Activated B cell treated with CpG ODN at 0.5 μM for 24 hours (primary cell): ENCODE measurements around the gene TMEM151A. TPM values are rescaled to one million over a fixed set of nuclear protein-coding genes. Genes with fewer than 3 reads are reported as not detected.
"Not testable (repeated sequence)": the region's sequence is repeated elsewhere in the genome, so short reads cannot be mapped to it uniquely, and the experiment has no call there.

ENCODE experiments used
- ATAC-seq: fragments of 200-7000 bp; cut with Tn5 transposase; one replicate; pipeline ENCODE4 v1.10.0; 2021; ENCODE audit warnings: low read depth, mild to moderate bottlenecking, moderate library complexity
- CTCF ChIA-PET: fragments of 350-600 bp; sonication (Branson Sonifier 250); formaldehyde crosslinking; loops from one replicate; lab custom pipeline; 2021; ENCODE audit warnings: antibody characterized with exemption; lab: Charles Lee
- POLR2A ChIA-PET: fragments of 350-600 bp; sonication (Branson Sonifier 250); formaldehyde crosslinking; loops from one replicate; lab custom pipeline; 2021; ENCODE audit warnings: antibody characterized with exemption; lab: Charles Lee
- DNase-seq: peaks from one replicate; pipeline ENCODE4 v3.0.0; 2022
- H3K27ac Mint-ChIP-seq: one replicate; pipeline ENCODE4 v1.8.0; 2020; ENCODE audit warnings: mixed read lengths
- H3K27me3 Mint-ChIP-seq: one replicate; pipeline ENCODE4 v1.8.0; 2021; ENCODE audit warnings: mixed read lengths
- H3K36me3 Mint-ChIP-seq: one replicate; pipeline ENCODE4 v1.8.0; 2021; ENCODE audit warnings: low read depth, mixed read lengths
- H3K4me1 Mint-ChIP-seq: one replicate; pipeline ENCODE4 v1.8.0; 2021; ENCODE audit warnings: mixed read lengths
- H3K4me3 Mint-ChIP-seq: one replicate; pipeline ENCODE4 v1.8.0; 2020; ENCODE audit warnings: mild to moderate bottlenecking, mixed read lengths
- H3K9me3 Mint-ChIP-seq: one replicate; pipeline ENCODE4 v1.8.0; 2020; ENCODE audit warnings: mixed read lengths
- CTCF ChIP-seq: fragments of 200-600 bp; IDR thresholded peaks from one replicate; pipeline ENCODE4 v1.8.0; 2022; ENCODE audit warnings: antibody characterized with exemption, mild to moderate bottlenecking
- intact Hi-C: fragments of 100-400 bp; cut with micrococcal nuclease; formaldehyde crosslinking; loops from one replicate; pipeline ENCODE4 v1.15.1; 2024
- total RNA-seq: library from RNA; stranded (reverse); gene quantifications from 2 replicates; pipeline ENCODE4 v1.2.3, GENCODE V29; 2022

The TMEM151A gene
- total RNA-seq, 1 donor from 2014 or later = not detected

DNA sequence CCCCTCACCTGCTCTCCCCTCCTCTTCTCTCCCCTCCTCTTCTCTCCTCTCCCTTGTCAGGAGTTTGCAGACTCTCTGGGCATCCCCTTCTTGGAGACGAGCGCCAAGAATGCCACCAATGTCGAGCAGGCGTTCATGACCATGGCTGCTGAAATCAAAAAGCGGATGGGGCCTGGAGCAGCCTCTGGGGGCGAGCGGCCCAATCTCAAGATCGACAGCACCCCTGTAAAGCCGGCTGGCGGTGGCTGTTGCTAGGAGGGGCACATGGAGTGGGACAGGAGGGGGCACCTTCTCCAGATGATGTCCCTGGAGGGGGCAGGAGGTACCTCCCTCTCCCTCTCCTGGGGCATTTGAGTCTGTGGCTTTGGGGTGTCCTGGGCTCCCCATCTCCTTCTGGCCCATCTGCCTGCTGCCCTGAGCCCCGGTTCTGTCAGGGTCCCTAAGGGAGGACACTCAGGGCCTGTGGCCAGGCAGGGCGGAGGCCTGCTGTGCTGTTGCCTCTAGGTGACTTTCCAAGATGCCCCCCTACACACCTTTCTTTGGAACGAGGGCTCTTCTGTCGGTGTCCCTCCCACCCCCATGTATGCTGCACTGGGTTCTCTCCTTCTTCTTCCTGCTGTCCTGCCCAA, 15.6 kb upstream of the TMEM151A start:
- no peak for DNase-seq
- Mint-ChIP-seq H3K27ac (no peak overlapping the region), H3K27me3 (no peaks in the 10 kb centered on the region), H3K4me3 (no peak overlapping the region), H3K4me1 (peaks cover 20% of the 10 kb centered on the region), H3K36me3 (peaks cover 52% of the 10 kb centered on the region), H3K9me3 (no peaks in the 10 kb centered on the region)
- no peak for ATAC-seq
- ChIA-PET CTCF (no interaction called here), POLR2A (no interaction called here)
- intact Hi-C loops = no loop called here
- no peak for TF ChIP-seq CTCF

GRCh38 chr11:66276619-66277018, 15.1 kb upstream of the TMEM151A start:
- peaks cover 51% of the 10 kb centered on the region for H3K36me3 Mint-ChIP-seq
- DNase-seq, ATAC-seq, H3K9me3 Mint-ChIP-seq, H3K27me3 Mint-ChIP-seq, H3K4me3 Mint-ChIP-seq, CTCF ChIA-PET, intact Hi-C loops, H3K27ac Mint-ChIP-seq: not testable (repeated sequence)
- peaks cover 25% of the 10 kb centered on the region for H3K4me1 Mint-ChIP-seq
- POLR2A ChIA-PET = interaction anchor here (1.3 to 1.5 kb wide), 3 partner anchors 8 to 12 kb away, joined by 4 to 9 read pairs (median 8); partner anchors contain the start of gene YIF1A

DNA sequence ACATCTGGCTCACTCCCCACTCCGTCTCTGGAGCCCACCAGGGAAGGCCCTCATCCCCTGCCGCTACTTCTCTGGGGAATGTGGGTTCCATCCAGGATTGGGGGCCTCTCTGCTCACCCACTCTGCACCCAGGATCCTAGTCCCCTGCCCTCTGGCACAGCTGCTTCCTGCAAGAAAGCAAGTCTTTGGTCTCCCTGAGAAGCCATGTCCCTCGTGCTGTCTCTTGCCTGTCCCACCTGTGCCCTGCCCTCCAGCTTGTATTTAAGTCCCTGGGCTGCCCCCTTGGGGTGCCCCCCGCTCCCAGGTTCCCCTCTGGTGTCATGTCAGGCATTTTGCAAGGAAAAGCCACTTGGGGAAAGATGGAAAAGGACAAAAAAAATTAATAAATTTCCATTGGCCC, 14.6 kb upstream of the TMEM151A start:
- POLR2A ChIA-PET = interaction anchor here (0.6 to 1.5 kb wide), 4 partner anchors 8 to 1329 kb away, joined by 4 to 9 read pairs (median 7); partner anchors contain the start of gene YIF1A
- ATAC-seq, H3K4me3 Mint-ChIP-seq, CTCF ChIA-PET, H3K27me3 Mint-ChIP-seq, DNase-seq, intact Hi-C loops, H3K27ac Mint-ChIP-seq, H3K9me3 Mint-ChIP-seq: not testable (repeated sequence)
- peaks cover 47% of the 10 kb centered on the region for H3K36me3 Mint-ChIP-seq
- peaks cover 27% of the 10 kb centered on the region for H3K4me1 Mint-ChIP-seq

DNA sequence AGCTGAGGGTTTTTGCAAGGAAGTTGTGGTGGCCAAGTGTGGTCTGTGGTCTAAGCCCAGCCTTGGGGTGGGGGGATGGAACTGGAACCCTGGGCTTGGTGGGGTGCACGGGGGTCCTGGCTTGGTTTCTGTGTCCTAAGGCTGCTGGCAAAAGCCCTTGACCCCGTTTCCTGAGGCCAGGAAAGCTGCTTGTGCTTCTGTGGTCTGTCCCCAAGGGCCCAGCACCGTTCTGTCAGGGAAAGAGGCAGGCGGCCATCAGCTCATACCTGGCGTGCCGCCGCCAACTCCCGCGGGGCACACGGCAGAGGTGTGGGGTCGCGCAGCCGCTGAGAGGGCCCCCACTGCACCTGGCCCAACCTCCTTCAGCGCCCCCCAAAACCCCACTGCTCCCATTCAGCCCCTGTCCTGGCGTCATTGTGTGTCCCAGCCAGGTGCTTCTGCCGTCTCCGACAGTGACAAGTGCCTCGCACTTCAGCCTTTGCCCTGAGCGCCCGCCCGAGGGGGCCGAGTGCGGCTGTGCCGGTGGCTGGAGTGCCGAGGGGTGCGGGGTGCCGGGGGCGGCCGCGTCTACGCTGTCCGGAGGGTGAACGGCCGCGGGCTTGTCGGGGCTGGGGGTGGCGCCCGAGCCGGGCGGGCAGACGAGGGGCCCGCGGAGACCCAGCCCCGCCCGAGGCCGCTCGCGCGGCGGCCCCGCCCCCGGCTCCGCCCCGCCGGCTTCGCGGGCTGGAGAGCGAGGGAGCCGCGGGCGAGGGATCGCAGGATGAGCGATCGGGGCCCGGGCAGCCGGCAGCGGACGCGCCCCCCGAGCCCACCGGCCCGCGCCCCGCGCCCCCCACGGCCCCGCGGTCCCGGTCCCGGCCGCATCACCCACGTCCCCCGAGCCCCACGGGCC, 14.0 kb upstream of the TMEM151A start, which contains the start of gene CNIH2:
TSS of gene CNIH2 (plus strand) at position 705 of the 892 bp plus-strand sequence. CDS start 282 bp downstream, outside the sequence.
- H3K4me1 Mint-ChIP-seq = peaks cover 34% of the 10 kb centered on the region
- CTCF ChIA-PET = no interaction called here

DNA sequence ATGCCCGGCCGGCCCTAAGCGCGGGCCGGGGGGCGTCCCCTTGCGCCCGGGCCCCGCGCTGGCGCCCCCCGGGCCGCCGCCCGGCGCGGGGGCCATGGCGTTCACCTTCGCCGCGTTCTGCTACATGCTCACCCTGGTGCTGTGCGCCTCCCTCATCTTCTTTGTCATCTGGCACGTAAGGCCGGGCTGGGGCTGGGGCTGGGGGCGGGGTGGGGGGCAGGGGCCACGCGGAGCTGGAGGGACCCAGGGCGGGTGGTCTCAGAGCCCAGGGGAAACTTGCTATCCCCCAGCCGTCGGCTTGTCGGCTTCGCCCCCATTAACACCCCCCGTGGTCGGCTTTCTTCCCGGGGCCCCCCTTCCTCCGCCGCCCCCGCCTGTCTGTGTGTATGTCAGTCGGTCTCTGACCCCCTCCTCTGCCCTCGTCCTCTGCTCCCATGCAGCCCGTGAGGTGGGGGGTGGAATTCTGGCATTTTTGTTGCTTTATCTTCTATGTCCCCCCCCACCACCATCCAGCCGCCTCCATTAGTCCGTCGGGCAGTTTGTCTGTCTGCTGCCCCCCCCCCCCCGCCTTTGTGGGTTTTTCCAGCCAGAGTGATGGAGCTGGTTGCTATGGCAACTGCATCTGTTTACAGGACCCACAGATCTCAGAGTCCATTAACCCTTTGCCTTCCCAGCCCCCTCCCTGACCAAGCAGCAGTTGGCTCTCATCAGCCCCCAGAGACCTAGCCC, 13.2 kb upstream of the TMEM151A start:
- Mint-ChIP-seq H3K9me3 (no peaks in the 10 kb centered on the region), H3K4me3 (peak overlapping the region; percentile 53), H3K27ac (no peak overlapping the region), H3K4me1 (peaks cover 39% of the 10 kb centered on the region), H3K36me3 (peaks cover 32% of the 10 kb centered on the region), H3K27me3 (no peaks in the 10 kb centered on the region)
- ChIA-PET CTCF (interaction anchor here (0.6 kb wide), 1 partner anchor 708 kb away, joined by 3 read pairs; the partner anchor contains the start of gene ZNRD2), POLR2A (interaction anchor here (0.8 to 5.2 kb wide), 3 partner anchors 10 to 20 kb away, joined by 3 to 50 read pairs (median 9); partner anchors contain the start of gene RAB1B)
- intact Hi-C loops = loop anchor here (1.0 kb wide), 1 partner anchor 10 kb away; the partner anchor contains the start of gene RAB1B
- no peak for TF ChIP-seq CTCF
- ATAC-seq = peak; percentile 6
- no peak for DNase-seq

More for the DNA sequence above, 14.0 kb upstream of the TMEM151A start, which contains the start of gene CNIH2:
- intact Hi-C loops = loop anchor here (1.0 kb wide), 1 partner anchor 9 kb away; the partner anchor contains the start of gene RAB1B
- DNase-seq (peak; percentile 73), ATAC-seq (peak; percentile 35)
- no peaks in the 10 kb centered on the region for H3K9me3 Mint-ChIP-seq
- no peaks in the 10 kb centered on the region for H3K27me3 Mint-ChIP-seq
- H3K27ac Mint-ChIP-seq = no peak within 1 kb of the TSS
- peak within 1 kb of the TSS; percentile 53 for H3K4me3 Mint-ChIP-seq
- no peak for TF ChIP-seq CTCF
- POLR2A ChIA-PET = interaction anchor here (0.6 to 1.5 kb wide), 4 partner anchors 9 to 1328 kb away, joined by 4 to 9 read pairs (median 7); partner anchors contain the start of gene YIF1A
- H3K36me3 Mint-ChIP-seq = peaks cover 40% of the 10 kb centered on the region
